Keratinocyte (primary cell): ENCODE data around the gene IGSF8. TPM values are rescaled to one million over a fixed set of nuclear protein-coding genes. Genes with fewer than 3 reads are reported as not detected.

Source experiments
- DNase-seq: peaks from one replicate; pipeline ENCODE4 v3.0.0-alpha.2; 2011; ENCODE audit warnings: low read depth, missing footprints, low spot score
- FAIRE-seq: peaks from 2 replicates; lab custom pipeline; 2011; peaks lifted over from hg19 to GRCh38; lab: Jason Lieb, UNC
- H2AFZ ChIP-seq: 2 replicates; pipeline ENCODE4 v1.6.0; 2012; ENCODE audit warnings: low read length, control low read depth, inconsistent platforms; ENCODE audit not compliant: control insufficient read depth
- H3K27ac ChIP-seq: 2 replicates; pipeline ENCODE4 v1.5.1; 2011; ENCODE audit warnings: low read length; ENCODE audit not compliant: control insufficient read depth, insufficient read depth
- H3K27me3 ChIP-seq: 3 replicates; pipeline ENCODE4 v1.6.0; 2011; ENCODE audit warnings: low read length; ENCODE audit not compliant: control insufficient read depth, insufficient read depth; ENCODE audit errors: extremely low read depth
- H3K36me3 ChIP-seq, 2 experiments: 2 replicates in 1 of 2; 3 replicates in 1 of 2; pipeline ENCODE4 v1.5.1; 2011; ENCODE audit warnings: low read length in 2 of 2, mild to moderate bottlenecking in 1 of 2; ENCODE audit not compliant: control insufficient read depth in 2 of 2, insufficient read depth in 2 of 2; ENCODE audit errors: extremely low read depth in 1 of 2
- H3K4me1 ChIP-seq: 3 replicates; pipeline ENCODE4 v1.5.1; 2011; ENCODE audit warnings: low read length; ENCODE audit not compliant: control insufficient read depth, insufficient read depth; ENCODE audit errors: extremely low read depth
- H3K4me2 ChIP-seq: 3 replicates; pipeline ENCODE4 v1.6.0; 2011; ENCODE audit warnings: low read depth, low read length; ENCODE audit not compliant: control insufficient read depth, insufficient read depth; ENCODE audit errors: extremely low read depth
- H3K4me3 ChIP-seq, 3 experiments: fragments of 200-600 bp in 1 of 3; sonication (generic) in 1 of 3; 2 replicates in 2 of 3; 3 replicates in 1 of 3; pipeline ENCODE4 v1.5.1; 2011 to 2016; ENCODE audit warnings: low read length in 3 of 3, mild to moderate bottlenecking in 3 of 3, control low read depth in 2 of 3, inconsistent platforms in 1 of 3, low read depth in 1 of 3, mixed read lengths in 1 of 3, mixed run types in 1 of 3, moderate library complexity in 1 of 3; ENCODE audit not compliant: control insufficient read depth in 2 of 3, insufficient read depth in 2 of 3; ENCODE audit errors: extremely low read depth in 1 of 3
- H3K79me2 ChIP-seq: 2 replicates; pipeline ENCODE4 v1.6.0; 2012; ENCODE audit warnings: low read length; ENCODE audit not compliant: control insufficient read depth, insufficient read depth
- H3K9ac ChIP-seq: 3 replicates; pipeline ENCODE4 v1.6.0; 2011; ENCODE audit warnings: low read length; ENCODE audit not compliant: control insufficient read depth, insufficient read depth; ENCODE audit errors: extremely low read depth
- H3K9me1 ChIP-seq: 3 replicates; pipeline ENCODE4 v1.6.0; 2011; ENCODE audit warnings: low read length; ENCODE audit not compliant: control insufficient read depth, insufficient read depth; ENCODE audit errors: extremely low read depth
- H3K9me3 ChIP-seq: 2 replicates; pipeline ENCODE4 v1.5.1; 2012; ENCODE audit warnings: low read depth, low read length; ENCODE audit not compliant: control insufficient read depth
- H4K20me1 ChIP-seq: 3 replicates; pipeline ENCODE4 v1.6.0; 2011; ENCODE audit warnings: low read length; ENCODE audit not compliant: control insufficient read depth, insufficient read depth; ENCODE audit errors: extremely low read depth
- EZH2 ChIP-seq: IDR thresholded peaks from one replicate; pipeline ENCODE4 v1.6.1; 2012; ENCODE audit warnings: inconsistent platforms, mild to moderate bottlenecking, low read length, moderate library complexity
- dilution Hi-C: fragments of 300-500 bp; cut with MboI; formaldehyde crosslinking; loops from one replicate; pipeline ENCODE4 v1.7.0; 2020; ENCODE audit warnings: low sequenced_read_pairs; ENCODE audit not compliant: extremely low pct_ligation_motif_present
- polyA plus RNA-seq, 5 experiments: library from polyadenylated mRNA; depleted of rRNA in 3 of 5; stranded (reverse) in 3 of 5; stranded (forward) in 1 of 5; unstranded in 1 of 5; fragments of >200 nt; gene quantifications; 1 replicate in 1 of 5; 2 replicates in 3 of 5; 3 replicates in 1 of 5; pipeline versions ENCODE4 v1.2.1 to v1.2.3, GENCODE V29; 2011 to 2012; ENCODE audit warnings: missing spikeins in 2 of 5, low read depth in 1 of 5, low replicate concordance in 1 of 5
- TF ChIP-seq, protein P1 (sequence below), 3 experiments: IDR thresholded peaks in 1 of 3; conservative IDR thresholded peaks in 1 of 3; optimal IDR thresholded peaks in 1 of 3; 2 replicates in 2 of 3; 3 replicates in 1 of 3; pipeline versions ENCODE3 to v1.5.1; 2011; ENCODE audit warnings: low read length in 3 of 3, mild to moderate bottlenecking in 3 of 3, moderate library complexity in 2 of 3, control low read depth in 1 of 3, inconsistent platforms in 1 of 3; ENCODE audit not compliant: insufficient read depth in 2 of 3; ENCODE audit errors: extremely low read depth in 1 of 3

IGSF8 gene
- polyA plus RNA-seq, 1 donor (not counting 4 experiments of a cell fraction or from before 2014, with no cell fraction given): 16.5 TPM

DNA sequence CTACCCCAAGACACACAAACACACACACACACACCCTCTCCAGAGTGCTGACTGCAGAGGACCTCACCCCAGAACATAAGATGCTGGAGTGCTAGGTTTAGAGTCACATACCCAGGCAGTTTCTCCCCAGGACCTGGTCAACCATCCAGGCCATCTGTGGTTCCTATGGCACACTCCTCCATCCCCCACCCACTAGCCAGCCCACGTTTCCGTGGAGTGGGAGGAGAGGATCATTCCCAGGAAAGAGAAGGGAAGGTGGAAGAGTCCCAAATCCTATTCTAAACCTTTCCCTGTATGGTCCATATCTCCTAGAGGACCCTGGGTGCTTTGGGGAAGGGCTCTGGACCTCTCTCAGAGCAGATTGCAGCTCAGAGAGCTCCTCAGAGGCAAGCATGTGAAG, 15.9 kb downstream of the IGSF8 start:
- FAIRE-seq (no peak), DNase-seq (no peak)
- Histone ChIP-seq H4K20me1 (no peaks in the 10 kb centered on the region), H3K27me3 (peaks cover 37% of the 10 kb centered on the region), H3K4me2 (no peak overlapping the region), H3K36me3 (no peaks in the 10 kb centered on the region), H2AFZ (no peak overlapping the region), H3K9me1 (no peaks in the 10 kb centered on the region), H3K79me2 (no peaks in the 10 kb centered on the region), H3K9me3 (no peaks in the 10 kb centered on the region), H3K9ac (no peak overlapping the region), H3K27ac (no peak overlapping the region), H3K4me1 (peaks cover 5% of the 10 kb centered on the region), H3K4me3 (no peak overlapping the region)
- dilution Hi-C loops: no loop called here
- TF ChIP-seq EZH2: no peak

- Histone ChIP-seq H3K4me3 (no peak within 1 kb of the TSS), H3K9me1 (no peaks in the 10 kb centered on the region), H3K27ac (no peak within 1 kb of the TSS), H3K4me2 (no peak within 1 kb of the TSS), H3K79me2 (no peaks in the 10 kb centered on the region), H3K9ac (no peak within 1 kb of the TSS), H3K9me3 (no peaks in the 10 kb centered on the region), H3K36me3 (no peaks in the 10 kb centered on the region), H4K20me1 (no peaks in the 10 kb centered on the region), H2AFZ (no peak within 1 kb of the TSS), H3K4me1 (peaks cover 5% of the 10 kb centered on the region), H3K27me3 (peaks cover 37% of the 10 kb centered on the region)
- dilution Hi-C loops: no loop called here
- no peak for FAIRE-seq
- no peak for TF ChIP-seq EZH2
- TF ChIP-seq, protein P1, sequence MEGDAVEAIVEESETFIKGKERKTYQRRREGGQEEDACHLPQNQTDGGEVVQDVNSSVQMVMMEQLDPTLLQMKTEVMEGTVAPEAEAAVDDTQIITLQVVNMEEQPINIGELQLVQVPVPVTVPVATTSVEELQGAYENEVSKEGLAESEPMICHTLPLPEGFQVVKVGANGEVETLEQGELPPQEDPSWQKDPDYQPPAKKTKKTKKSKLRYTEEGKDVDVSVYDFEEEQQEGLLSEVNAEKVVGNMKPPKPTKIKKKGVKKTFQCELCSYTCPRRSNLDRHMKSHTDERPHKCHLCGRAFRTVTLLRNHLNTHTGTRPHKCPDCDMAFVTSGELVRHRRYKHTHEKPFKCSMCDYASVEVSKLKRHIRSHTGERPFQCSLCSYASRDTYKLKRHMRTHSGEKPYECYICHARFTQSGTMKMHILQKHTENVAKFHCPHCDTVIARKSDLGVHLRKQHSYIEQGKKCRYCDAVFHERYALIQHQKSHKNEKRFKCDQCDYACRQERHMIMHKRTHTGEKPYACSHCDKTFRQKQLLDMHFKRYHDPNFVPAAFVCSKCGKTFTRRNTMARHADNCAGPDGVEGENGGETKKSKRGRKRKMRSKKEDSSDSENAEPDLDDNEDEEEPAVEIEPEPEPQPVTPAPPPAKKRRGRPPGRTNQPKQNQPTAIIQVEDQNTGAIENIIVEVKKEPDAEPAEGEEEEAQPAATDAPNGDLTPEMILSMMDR (optimal IDR thresholded peaks at IDR 0.05 in 1 of 3, IDR thresholded peaks at IDR 0.05 in 1 of 3, conservative IDR thresholded peaks at IDR 0.05 in 1 of 3; ENCODE audit: extremely low read depth in 1 of 3, insufficient read depth in 2 of 3, low read length in 3 of 3): no peak
- no peak for DNase-seq
These were observed 17.0 kb downstream of the IGSF8 start, which contains the start of gene KCNJ9 for GRCh38 chr1:160081261-160081936. KCNJ9 (plus strand) TSS chr1:160081538; CDS start chr1:160084031, 2,493 bp downstream.
